DOHH2 (cell line): Measurements from ENCODE around the gene ANKRD13A.

Experiments used
- EZH2phosphoT487 ChIP-seq: fragments of 200-600 bp; sonication (generic); IDR thresholded peaks from 2 replicates; pipeline ENCODE4 v1.6.1; 2017; ENCODE audit warnings: borderline replicate concordance, mild to moderate bottlenecking, antibody characterized with exemption, low read length, moderate library complexity, mixed read lengths
- TF ChIP-seq, protein P1 (sequence below): fragments of 200-600 bp; sonication (generic); IDR thresholded peaks from one replicate; pipeline ENCODE4 v1.5.1; 2014; ENCODE audit warnings: antibody characterized with exemption, mild to moderate bottlenecking, low read depth, low read length; ENCODE audit not compliant: poor library complexity, severe bottlenecking

GRCh38 chr12:109998241-109998903, 858 bp upstream of the ANKRD13A start:
- TF ChIP-seq, protein P1, sequence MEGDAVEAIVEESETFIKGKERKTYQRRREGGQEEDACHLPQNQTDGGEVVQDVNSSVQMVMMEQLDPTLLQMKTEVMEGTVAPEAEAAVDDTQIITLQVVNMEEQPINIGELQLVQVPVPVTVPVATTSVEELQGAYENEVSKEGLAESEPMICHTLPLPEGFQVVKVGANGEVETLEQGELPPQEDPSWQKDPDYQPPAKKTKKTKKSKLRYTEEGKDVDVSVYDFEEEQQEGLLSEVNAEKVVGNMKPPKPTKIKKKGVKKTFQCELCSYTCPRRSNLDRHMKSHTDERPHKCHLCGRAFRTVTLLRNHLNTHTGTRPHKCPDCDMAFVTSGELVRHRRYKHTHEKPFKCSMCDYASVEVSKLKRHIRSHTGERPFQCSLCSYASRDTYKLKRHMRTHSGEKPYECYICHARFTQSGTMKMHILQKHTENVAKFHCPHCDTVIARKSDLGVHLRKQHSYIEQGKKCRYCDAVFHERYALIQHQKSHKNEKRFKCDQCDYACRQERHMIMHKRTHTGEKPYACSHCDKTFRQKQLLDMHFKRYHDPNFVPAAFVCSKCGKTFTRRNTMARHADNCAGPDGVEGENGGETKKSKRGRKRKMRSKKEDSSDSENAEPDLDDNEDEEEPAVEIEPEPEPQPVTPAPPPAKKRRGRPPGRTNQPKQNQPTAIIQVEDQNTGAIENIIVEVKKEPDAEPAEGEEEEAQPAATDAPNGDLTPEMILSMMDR: no peak
- TF ChIP-seq EZH2phosphoT487: no peak
